Activated naive CD8-positive, alpha-beta T cell (primary cell): Measurements from ENCODE around the gene FAM20C.
"Not testable (repeated sequence)": the region's sequence is repeated elsewhere in the genome, so short reads cannot be mapped to it uniquely, and the experiment has no call there.

Experiments
- H3K27ac Mint-ChIP-seq: one replicate; pipeline ENCODE4 v1.8.0; 2021; ENCODE audit warnings: mixed read lengths
- H3K27me3 Mint-ChIP-seq: one replicate; pipeline ENCODE4 v1.8.0; 2021; ENCODE audit warnings: mixed read lengths
- H3K36me3 Mint-ChIP-seq: one replicate; pipeline ENCODE4 v1.8.0; 2021; ENCODE audit warnings: mixed read lengths
- H3K4me1 Mint-ChIP-seq: one replicate; pipeline ENCODE4 v1.8.0; 2021; ENCODE audit warnings: low read depth, mixed read lengths
- H3K4me3 Mint-ChIP-seq: one replicate; pipeline ENCODE4 v1.8.0; 2021; ENCODE audit warnings: mild to moderate bottlenecking, mixed read lengths
- H3K9me3 Mint-ChIP-seq: one replicate; pipeline ENCODE4 v1.8.0; 2021; ENCODE audit warnings: low read depth, mixed read lengths

FAM20C gene

DNA sequence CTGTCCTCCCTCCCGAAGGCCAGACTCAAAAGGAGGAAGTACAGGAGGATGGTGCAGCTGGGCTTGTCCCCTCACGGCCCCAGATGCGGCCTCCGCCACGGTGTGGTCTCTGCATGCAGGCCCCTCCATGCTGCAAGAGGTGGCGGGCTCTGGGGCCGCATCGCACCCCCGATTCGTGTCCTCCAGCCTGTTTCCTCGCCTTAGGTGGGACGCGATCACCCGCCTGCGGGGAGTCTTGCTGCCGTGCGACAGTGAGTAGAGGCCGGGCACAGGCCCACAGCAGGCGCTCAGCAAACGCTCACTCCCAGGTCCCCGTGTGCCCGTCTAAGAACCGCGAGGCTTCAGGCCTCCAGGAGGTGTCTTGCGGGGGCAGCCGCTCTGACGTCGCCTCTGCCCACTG lies 13.9 kb upstream of the FAM20C start:
- no peaks in the 10 kb centered on the region for H3K36me3 Mint-ChIP-seq

GRCh38 chr7:179209-179681 lies 13.1 kb upstream of the FAM20C start:
- Mint-ChIP-seq H3K27ac (no peak overlapping the region), H3K36me3 (no peaks in the 10 kb centered on the region), H3K4me1 (no peaks in the 10 kb centered on the region), H3K4me3 (no peak overlapping the region), H3K9me3 (no peaks in the 10 kb centered on the region), H3K27me3 (no peaks in the 10 kb centered on the region)

More for the DNA sequence above, 13.9 kb upstream of the FAM20C start:
- Mint-ChIP-seq H3K27me3 (no peaks in the 10 kb centered on the region), H3K27ac (no peak overlapping the region), H3K4me1 (no peaks in the 10 kb centered on the region), H3K4me3 (no peak overlapping the region), H3K9me3 (no peaks in the 10 kb centered on the region)

DNA sequence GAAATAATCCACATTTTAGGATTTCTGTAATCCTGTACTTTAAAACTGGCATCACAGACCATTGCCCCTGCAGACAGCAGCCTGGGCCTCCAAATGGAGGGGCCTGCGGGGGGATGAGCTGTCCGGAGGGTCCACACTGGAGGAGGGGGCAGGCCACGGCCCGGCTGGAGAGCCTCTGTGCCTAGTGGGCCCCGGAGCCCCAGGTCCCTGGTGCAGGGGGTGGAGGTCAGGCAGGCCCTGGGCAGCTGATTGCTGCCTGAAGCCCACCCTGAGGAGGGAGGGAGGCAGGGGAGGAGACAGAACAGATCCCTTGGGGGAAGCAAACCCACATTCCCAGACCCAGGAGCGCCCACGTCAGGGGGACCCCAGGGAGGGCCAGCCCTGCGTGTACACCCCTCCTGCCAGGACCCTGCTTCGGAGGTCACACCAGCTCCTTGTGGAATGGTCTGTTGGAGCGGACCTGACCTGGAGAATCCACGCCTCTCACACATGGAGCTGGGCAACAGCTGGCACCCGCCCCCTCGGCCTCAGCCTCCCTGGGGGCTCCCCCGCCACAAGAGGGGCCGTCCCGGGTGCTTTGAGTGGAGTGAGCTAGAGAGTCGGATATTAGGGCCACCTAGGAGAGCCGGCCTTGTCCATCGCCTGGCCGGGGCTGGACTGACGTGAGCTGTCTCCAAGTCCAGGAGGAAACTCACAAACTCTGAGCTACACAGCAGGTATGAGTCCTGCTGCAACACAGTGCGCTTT lies 12.2 kb upstream of the FAM20C start:
- Mint-ChIP-seq H3K4me3 (no peak overlapping the region), H3K27ac (no peak overlapping the region), H3K27me3 (no peaks in the 10 kb centered on the region), H3K36me3 (no peaks in the 10 kb centered on the region), H3K4me1 (no peaks in the 10 kb centered on the region), H3K9me3 (no peaks in the 10 kb centered on the region)

- H3K4me3 Mint-ChIP-seq: no peak overlapping the region
- H3K27ac Mint-ChIP-seq: no peak overlapping the region
- H3K9me3 Mint-ChIP-seq: no peaks in the 10 kb centered on the region
These were observed 10.6 kb upstream of the FAM20C start for GRCh38 chr7:181738-182137.

GRCh38 chr7:182502-182901 lies 9.9 kb upstream of the FAM20C start:
- H3K36me3 Mint-ChIP-seq, H3K4me1 Mint-ChIP-seq, H3K27ac Mint-ChIP-seq, H3K27me3 Mint-ChIP-seq, H3K9me3 Mint-ChIP-seq, H3K4me3 Mint-ChIP-seq: not testable (repeated sequence)

More at GRCh38 chr7:181738-182137, 10.6 kb upstream of the FAM20C start:
- no peaks in the 10 kb centered on the region for H3K4me1 Mint-ChIP-seq
- H3K36me3 Mint-ChIP-seq: no peaks in the 10 kb centered on the region
- H3K27me3 Mint-ChIP-seq: no peaks in the 10 kb centered on the region

DNA sequence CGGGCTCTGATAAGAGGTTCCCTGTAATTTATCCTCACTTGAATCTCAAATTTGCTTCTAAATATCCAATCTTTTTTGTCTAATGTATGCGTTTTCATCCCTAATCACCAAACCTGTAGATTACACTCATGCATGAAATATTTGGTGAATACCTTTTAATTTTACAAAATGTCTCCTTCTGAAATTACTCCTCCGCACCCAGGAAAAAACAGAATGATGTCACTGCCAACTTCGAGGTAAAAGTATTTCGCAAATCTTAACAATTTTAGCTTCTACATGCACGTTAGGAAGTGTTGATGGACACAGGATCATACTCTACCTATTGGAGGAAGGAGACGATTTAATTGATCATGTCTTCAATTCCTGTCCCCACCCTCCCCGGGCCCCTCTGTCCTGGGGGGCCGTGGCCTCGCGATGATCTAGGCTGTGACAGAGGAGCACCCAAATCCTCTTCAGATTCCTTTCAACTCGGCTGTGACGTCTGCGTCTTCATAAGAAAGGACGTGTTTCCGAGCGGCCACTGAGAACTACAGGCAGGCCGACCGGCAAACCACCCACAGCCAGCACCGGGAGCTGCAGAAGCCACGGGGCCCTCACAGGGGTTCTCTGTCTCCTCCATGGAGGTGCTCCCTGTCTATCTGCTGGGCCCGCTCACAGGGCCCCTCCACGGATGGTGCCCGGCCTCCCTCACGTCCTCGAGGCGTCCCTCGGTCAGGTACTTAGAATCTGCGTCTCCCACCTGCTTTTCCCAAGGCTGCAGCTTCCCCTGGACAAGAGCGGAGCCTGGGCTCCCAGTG lies 8.7 kb upstream of the FAM20C start:
- no peak overlapping the region for H3K4me3 Mint-ChIP-seq
- H3K27me3 Mint-ChIP-seq: no peaks in the 10 kb centered on the region

GRCh38 chr7:184294-185264 lies 7.8 kb upstream of the FAM20C start:
- Mint-ChIP-seq H3K4me1 (no peaks in the 10 kb centered on the region), H3K27me3 (peaks cover 3% of the 10 kb centered on the region), H3K9me3 (no peaks in the 10 kb centered on the region), H3K36me3 (no peaks in the 10 kb centered on the region), H3K27ac (no peak overlapping the region), H3K4me3 (no peak overlapping the region)

More for the DNA sequence above, 8.7 kb upstream of the FAM20C start:
- H3K9me3 Mint-ChIP-seq: no peaks in the 10 kb centered on the region
- H3K36me3 Mint-ChIP-seq: no peaks in the 10 kb centered on the region
- no peaks in the 10 kb centered on the region for H3K4me1 Mint-ChIP-seq
- no peak overlapping the region for H3K27ac Mint-ChIP-seq

DNA sequence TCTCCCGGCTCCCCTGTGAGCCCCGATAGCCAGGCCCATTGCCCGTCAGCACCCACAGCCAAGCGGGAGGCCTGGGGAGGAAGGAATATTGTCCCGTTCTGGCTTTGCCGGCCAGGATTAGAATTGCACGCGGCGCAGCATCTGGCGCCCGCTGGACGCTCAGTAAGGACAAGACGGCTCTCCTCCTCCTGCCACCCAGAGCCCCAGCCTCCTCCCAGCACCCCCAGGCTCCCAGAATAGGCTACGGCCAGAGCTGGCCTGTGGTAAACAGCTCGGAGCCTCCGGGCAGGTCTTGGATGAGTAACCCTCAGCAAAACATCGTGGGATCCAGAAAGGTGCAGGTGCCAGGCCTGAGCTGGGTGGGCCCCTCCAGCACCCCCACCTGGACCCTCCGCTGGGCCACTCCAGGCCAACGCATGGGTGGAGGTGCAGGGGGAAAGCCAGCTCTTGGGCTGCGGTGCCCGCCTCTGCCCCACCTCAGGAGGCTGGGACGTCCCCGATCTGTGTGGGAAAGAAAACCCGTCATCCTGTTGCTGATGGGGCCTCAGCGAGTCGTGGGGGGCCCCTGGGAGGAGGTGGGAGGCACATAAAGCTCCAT lies 5.8 kb upstream of the FAM20C start:
- peaks cover 2% of the 10 kb centered on the region for H3K4me1 Mint-ChIP-seq

DNA sequence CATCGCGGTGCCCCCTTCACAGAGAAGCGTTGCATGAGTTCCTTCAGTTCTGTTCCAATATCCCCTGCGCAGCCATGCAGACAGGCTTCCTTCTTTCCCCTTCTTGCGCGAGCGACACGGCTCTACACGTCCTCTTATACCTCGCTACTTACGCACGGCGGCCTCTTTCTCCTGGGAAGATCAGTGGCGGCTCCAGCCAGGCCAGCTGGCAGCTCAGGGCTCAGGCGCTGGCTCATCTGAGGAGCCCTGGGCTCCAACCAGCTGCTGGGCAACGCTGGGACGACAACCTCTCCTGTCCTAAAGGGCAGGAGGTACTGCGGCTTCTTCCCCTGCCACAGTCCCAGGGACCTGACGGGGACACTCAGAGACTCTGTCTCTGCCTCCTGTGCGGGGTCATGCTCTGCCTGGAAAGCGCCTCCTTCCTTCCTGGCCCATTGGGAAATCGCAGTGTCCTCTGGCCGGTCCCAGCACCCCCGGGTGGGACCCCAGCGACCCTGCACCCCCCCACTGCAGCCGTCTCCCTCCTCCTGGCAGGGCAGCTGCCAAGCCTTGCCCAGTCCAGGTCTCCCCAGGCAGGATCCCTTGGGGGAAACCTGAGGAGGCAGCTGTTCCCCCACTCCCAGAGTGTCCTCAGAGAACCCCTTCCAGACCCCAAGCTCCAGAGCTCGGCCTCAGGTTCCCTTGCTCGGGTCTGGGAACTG lies 5.0 kb upstream of the FAM20C start:
- H3K4me1 Mint-ChIP-seq: peaks cover 3% of the 10 kb centered on the region
- no peak overlapping the region for H3K27ac Mint-ChIP-seq
- no peaks in the 10 kb centered on the region for H3K9me3 Mint-ChIP-seq
- H3K4me3 Mint-ChIP-seq: no peak overlapping the region
- H3K36me3 Mint-ChIP-seq: no peaks in the 10 kb centered on the region
- H3K27me3 Mint-ChIP-seq: peaks cover 9% of the 10 kb centered on the region

More for the DNA sequence above, 5.8 kb upstream of the FAM20C start:
- Mint-ChIP-seq H3K27ac (no peak overlapping the region), H3K9me3 (no peaks in the 10 kb centered on the region), H3K27me3 (peaks cover 9% of the 10 kb centered on the region), H3K36me3 (no peaks in the 10 kb centered on the region), H3K4me3 (no peak overlapping the region)

DNA sequence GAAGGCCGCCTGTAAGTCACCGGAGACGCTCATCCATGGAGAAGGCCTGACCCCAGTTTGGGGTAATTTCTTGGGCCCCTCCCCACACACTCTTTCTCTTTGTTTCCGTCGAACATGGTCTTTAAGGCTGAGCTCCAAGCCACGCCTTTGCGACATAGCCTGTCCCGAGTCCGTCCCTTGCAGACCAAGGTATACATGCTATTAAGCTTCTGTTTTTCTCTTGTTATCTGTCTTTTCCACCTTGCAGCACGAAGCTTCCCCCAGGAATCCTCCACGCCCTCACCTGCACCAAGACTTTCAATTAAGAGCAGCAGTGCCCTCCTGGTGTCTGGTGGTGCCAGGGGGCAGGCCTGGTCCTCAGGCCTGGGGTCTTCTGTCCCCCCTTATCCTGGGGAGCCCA lies 4.2 kb upstream of the FAM20C start:
- H3K36me3 Mint-ChIP-seq: no peaks in the 10 kb centered on the region
- H3K27me3 Mint-ChIP-seq: peaks cover 9% of the 10 kb centered on the region

GRCh38 chr7:188727-189500 lies 3.5 kb upstream of the FAM20C start:
- Mint-ChIP-seq H3K4me3 (no peak overlapping the region), H3K9me3 (no peaks in the 10 kb centered on the region), H3K4me1 (peaks cover 4% of the 10 kb centered on the region), H3K27ac (no peak overlapping the region), H3K27me3 (peaks cover 10% of the 10 kb centered on the region), H3K36me3 (no peaks in the 10 kb centered on the region)

More for the DNA sequence above, 4.2 kb upstream of the FAM20C start:
- no peaks in the 10 kb centered on the region for H3K9me3 Mint-ChIP-seq
- peaks cover 3% of the 10 kb centered on the region for H3K4me1 Mint-ChIP-seq
- no peak overlapping the region for H3K27ac Mint-ChIP-seq
- H3K4me3 Mint-ChIP-seq: no peak overlapping the region

DNA sequence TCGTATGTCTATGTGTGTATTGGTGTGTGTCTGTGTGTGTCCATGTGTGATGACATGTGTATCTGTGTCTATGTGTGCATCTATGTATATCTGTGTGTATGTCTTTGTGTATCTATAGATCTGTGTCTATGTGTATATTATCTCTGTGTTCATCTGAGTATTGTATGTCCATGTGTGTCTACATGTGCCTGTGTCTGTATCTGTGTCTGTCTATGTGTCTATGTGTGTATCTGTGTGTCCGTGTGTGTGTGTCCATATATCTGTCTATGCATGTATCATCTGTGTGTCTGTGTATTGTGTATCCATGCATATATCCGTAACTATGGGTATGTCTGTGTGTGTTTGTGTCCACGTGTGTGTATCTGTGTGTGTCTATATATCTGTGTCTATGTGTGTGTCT lies 2.7 kb upstream of the FAM20C start:
- H3K27ac Mint-ChIP-seq: no peak overlapping the region
- no peaks in the 10 kb centered on the region for H3K36me3 Mint-ChIP-seq
- H3K9me3 Mint-ChIP-seq: no peaks in the 10 kb centered on the region
- peaks cover 4% of the 10 kb centered on the region for H3K4me1 Mint-ChIP-seq
- H3K4me3 Mint-ChIP-seq: no peak overlapping the region
- peaks cover 14% of the 10 kb centered on the region for H3K27me3 Mint-ChIP-seq

GRCh38 chr7:190196-190595 lies 2.2 kb upstream of the FAM20C start:
- Mint-ChIP-seq H3K27ac (no peak overlapping the region), H3K4me1 (peaks cover 4% of the 10 kb centered on the region), H3K4me3 (no peak overlapping the region), H3K9me3 (no peaks in the 10 kb centered on the region), H3K36me3 (no peaks in the 10 kb centered on the region), H3K27me3 (peaks cover 17% of the 10 kb centered on the region)
